Left colon (tissue), 2 donors: ENCODE measurements around the gene TM2D1. TPM values are rescaled to one million over a fixed set of nuclear protein-coding genes. Genes with fewer than 3 reads are reported as not detected.
"Not testable (repeated sequence)": the region's sequence is repeated elsewhere in the genome, so short reads cannot be mapped to it uniquely, and the experiment has no call there.

ENCODE experiments used
- ATAC-seq: fragments of 200-7000 bp; cut with Tn5 transposase; one replicate; pipeline ENCODE4 v1.9.1; 2020; ENCODE audit warnings: mild to moderate bottlenecking, moderate library complexity
- DNase-seq, 2 donors: peaks; one replicate each; pipeline ENCODE4 v3.0.0-alpha.2; 2020
- intact Hi-C, 2 donors: fragments of 100-400 bp; cut with DNase I in 1 of 2; cut with micrococcal nuclease in 1 of 2; formaldehyde crosslinking; loops; one replicate each; pipeline versions ENCODE4 v1.11.2 to v1.14.0; 2022; cut with DNase I, micrococcal nuclease
- long read RNA-seq: library from polyadenylated mRNA; unstranded; transcript quantifications from one replicate; pipeline ENCODE4 v2.0.0, GENCODE V29; 2021
- total RNA-seq, 2 donors: library from RNA; stranded (reverse); fragmentation: NEBNext Ultra II Directional; extraction: Animal tissue kit (Norgen Biotek cat#: 25700); gene quantifications; one replicate each; pipeline ENCODE4 v1.2.1, GENCODE V29; 2021
- donor health status: DM: no; HTN: no; CAD: no.
- donor health status: DM: yes; HTN: yes; CAD: no.

The TM2D1 gene
- 10 to 100 TPM; 38.2 to 40.4 TPM for total RNA-seq
- long read RNA-seq, transcript TM2D1-201 (7 exons, 1,250 nt), result major isoform, 15 of 25 reads
- long read RNA-seq, partial matches to known transcripts, result 4 of 25 reads
- long read RNA-seq, other reads (novel, unspliced or antisense), result 6 of 25 reads

DNA sequence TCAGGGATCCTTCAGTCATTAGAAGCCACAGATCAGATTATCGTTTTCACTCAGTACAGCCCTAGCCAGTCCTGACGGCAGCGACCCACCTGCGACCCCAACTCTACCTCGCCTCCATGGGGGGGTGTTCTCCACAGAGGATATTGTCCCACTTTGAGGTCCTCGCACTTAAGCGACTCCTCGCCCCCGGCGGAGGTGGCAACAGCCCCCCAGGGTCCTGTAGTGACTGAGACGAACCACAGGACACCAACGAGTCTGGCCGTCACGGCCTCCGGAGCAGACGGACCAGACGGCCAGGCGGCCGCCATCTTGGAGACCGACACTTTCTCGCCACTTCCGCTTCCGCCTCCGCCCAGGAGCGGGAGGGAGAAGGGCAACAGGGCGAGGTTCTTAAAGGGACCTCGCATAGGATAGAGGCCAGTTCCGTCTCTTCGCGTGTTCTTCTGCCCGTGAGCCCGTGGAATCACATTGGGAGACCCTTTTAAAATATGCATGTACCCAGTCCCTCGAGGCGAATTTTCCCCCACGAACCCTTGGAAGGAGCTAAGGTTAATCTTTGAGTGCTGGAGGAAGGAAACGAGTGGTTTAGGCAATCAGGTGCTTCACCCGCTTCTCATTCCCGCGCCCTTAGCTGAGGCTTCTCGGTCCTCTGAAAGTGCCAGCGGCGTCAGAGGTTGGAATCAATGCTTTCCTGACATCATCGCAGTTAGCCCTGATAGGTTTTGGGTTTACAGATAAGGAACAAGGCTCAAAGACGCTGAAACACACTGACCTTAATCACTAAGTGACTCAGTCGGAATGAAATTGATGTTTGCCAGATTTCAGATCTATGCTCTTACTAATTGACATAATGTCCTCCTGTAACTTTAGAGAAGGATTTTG lies at the start of gene TM2D1:
TSS of gene TM2D1 (minus strand) at position 329 of the 882 bp plus-strand sequence. CDS start at position 308, 21 bp downstream.
- DNase-seq (peak; percentile 90 to 91), ATAC-seq (peak; percentile 98)
- intact Hi-C loops, result no loop called here

DNA sequence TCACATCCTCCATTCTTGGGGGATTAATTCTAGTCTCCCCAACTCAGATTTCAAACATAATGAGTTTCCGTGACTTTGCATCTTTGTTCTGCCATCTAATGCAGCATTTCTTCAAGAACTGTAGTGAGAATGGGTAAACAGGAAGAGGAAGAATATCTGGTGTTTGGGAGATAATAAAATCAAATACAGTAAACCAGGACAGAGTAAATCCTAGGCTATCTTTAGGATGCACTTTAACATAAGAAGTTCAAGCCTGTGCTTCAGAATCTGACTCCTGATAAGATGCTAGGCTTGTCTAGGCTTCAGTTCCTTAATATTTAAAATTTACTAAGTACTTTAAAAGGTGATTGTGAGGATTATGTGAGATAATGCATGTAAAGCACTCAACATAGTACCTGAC lies 45.2 kb upstream of the TM2D1 start:
- ATAC-seq (no peak), DNase-seq (no peak)
- intact Hi-C loops, result no loop called here

DNA sequence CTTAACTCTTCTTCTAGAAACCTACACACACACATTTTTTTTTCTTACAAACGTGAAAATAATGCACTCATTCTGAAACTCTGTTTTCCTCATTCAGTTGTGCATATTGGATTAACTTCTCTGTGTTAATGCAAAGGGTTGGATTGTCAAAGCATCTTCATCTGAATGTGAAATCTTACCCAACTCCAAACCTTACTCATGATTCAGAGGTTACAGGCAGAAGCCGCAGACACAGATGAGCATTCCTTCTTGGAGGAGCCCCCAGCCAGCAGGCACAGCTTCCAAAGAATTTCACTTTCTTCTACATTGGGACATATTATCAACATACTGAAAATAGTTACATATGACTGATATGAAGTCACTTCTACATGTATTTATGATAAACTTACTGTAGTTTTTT lies 33.0 kb upstream of the TM2D1 start:
- DNase-seq (no peak), ATAC-seq (no peak)
- intact Hi-C loops, result no loop called here

DNA sequence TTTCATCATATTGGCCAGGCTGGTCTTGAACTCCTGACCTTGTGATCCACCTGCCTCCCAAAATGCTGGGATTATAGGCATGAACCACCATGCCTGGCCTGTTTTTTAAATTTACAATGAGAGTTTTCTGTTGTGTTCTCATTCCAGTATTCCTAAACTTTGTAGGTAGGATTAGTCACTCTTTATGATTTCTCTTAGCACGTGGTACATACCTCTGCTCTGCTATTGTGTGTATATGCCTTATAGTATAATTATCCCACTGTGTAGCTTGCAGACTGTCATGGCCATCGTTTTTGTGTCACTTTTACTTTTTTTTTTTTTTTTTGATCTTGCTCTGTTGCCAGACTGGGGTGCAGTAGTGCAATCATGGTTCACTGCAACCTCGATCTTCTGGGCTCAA lies 31.8 kb upstream of the TM2D1 start:
- intact Hi-C loops, result no loop called here
- ATAC-seq, result peak; percentile 50
- no peak for DNase-seq

DNA sequence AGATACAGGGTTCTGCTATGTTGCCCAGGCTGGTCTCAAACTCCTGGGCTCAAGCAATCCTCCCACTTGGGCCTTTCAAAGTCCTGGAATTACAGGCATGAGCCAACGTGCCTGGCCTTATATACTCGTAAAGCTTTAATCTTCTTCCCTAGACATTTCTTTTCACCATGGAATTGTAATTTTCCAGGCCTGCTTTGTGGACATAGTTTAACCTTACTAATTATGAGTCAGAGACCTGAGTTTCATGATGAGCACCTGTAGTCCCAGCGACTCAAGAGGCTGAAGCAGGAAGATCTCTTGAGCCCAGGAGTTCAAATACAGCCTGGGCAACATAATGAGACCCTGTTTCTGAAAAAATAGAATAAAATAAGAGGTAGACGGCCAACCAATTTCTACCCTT lies 29.6 kb upstream of the TM2D1 start:
- no peak for ATAC-seq
- intact Hi-C loops, result no loop called here
- DNase-seq, result no peak

DNA sequence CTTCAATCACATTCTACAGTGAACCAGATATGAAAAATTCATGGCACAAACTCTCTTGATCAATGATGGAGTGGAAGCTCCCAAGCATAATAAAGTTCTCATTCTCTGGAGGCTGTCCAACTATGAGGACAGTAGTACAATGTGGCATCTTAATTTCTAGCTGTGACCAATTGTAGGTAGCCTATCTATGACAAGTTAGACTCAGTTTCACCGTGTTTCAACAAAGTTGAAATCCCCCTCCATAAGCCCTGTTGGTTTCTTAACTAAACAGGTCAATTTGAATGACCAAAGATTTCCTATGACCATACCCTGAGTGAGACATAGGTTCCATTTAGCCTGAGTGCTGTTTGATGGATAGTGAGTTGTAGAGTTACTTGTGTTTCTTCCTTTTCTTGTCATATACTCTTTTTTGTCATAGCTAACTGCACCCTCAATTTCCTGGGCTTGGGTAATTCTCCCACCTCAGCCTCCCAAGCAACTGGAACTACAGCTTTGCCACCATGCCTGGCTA lies 29.1 kb upstream of the TM2D1 start:
- DNase-seq, result no peak
- intact Hi-C loops, result no loop called here
- ATAC-seq, result no peak

DNA sequence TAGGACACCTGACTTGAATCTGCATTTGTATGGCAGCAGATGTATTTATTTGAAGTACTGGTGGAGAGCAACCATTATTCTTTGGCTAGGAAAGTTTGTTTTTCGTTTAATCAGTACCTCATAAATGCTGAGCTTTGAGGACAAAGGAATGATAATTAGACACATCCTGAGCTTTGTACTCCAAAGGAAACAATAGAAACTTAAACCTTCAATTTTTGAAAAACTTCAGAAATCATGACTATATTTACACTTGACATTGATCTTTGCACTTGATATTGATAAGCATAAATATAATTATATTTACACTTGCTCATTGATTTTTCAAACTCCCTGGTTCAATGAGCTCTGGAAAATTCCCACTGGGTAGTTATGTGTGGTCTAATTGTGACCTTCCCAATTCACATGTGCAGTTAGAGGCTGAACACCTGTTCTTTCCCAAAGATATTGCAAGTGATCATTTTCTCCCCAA lies 28.0 kb upstream of the TM2D1 start:
- intact Hi-C loops, result no loop called here
- ATAC-seq (no peak), DNase-seq (no peak)

DNA sequence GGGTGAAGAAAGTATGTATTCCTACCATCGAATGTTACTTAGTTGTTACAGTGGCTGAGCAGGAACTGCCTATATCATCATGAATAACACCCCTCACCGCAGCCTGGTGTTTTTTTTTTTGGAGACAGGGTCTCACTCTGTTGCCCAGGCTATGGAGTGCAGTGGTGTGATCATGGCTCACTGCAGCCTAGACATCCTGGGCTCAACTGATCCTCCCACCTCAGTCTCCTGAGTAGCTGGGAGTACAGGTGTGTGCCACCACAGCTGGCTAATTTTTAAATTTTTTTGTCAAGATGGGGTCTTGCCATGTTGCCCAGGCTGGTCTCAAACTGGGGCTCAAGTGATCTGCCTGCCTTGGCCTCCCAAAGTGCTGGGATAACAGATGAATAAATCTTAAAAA lies 24.6 kb upstream of the TM2D1 start:
- ATAC-seq, result no peak
- no peak for DNase-seq
- intact Hi-C loops, result no loop called here

DNA sequence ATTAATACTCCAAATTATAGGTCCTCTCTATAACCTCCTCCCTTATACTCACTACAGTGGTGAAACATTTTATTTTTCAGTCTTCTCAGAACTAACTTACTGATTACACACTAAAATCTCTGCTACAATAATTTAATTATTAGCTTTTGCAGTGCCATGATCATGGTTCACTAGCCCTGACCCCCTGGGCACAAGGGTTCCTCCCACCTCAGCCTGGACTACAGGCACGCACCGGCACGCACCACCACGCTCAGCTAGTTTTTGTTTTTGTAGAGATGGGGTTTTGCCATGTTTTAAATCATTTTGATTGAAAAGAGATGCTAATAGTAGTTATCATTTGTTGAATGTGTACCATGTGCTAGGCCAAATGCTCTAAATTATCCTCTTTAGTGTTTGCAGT lies 23.6 kb upstream of the TM2D1 start:
- intact Hi-C loops, result no loop called here
- no peak for ATAC-seq
- DNase-seq, result no peak

DNA sequence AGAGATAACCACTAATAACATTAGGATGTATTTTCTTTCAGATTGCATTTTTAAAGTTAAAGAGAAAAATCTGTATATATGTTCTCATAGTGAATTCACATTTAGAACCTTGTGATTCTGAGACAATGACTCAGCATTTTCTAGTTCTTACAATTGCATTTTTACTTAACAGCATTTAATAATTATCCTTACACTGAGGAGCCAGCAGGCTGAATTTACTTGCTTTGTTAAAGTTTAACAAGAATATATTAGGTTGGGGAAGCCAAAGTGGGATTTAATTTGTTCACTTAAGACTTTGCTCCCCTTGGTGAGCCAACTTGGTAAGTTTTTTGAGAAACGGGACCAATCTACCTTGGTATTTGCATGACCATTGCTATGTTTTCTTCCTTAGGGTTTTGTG lies 21.9 kb upstream of the TM2D1 start:
- DNase-seq (no peak), ATAC-seq (no peak)
- intact Hi-C loops, result no loop called here

DNA sequence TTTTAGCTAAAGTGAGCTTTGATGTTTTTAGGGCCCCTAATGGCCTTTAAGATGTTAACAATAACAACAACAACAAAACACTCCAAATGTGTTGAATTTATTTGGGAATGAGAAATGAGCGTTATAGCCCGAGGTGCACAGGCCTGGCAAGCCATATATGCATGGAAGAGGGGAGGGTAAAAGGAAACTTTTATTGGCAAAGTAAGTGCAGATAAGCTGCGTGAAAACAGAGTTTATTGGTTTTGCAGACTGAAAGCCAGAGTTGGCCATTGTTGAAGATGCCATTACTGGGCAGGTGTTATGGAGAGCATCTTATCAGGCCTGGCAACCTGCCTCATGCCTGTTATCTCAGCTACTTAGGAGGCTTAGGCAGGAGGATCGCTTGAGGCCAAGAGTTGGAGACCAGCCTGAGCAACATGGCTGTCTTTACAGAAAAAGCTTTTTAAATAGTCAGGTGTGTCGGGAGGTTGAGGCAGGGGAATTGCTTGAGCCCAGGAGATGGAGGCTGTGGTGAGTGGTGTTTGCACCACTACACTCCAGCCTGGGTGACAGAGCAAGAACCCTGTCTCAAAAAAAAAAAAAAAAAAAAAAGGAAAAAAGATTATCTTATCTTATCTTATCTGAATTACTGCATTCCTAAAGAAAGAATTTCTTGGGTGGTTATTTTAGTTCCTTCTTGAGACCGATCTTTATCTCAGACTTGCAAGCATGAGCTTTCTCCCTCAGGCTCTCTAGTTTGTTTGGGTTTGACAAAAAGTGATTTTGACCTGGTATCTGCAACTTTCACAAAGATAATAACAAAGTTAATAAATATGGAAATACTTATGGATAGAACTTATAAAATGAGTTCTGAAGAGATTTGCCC lies 19.0 kb upstream of the TM2D1 start:
- peak; percentile 38 to 39 for DNase-seq
- peak; percentile 15 for ATAC-seq
- intact Hi-C loops, result no loop called here

DNA sequence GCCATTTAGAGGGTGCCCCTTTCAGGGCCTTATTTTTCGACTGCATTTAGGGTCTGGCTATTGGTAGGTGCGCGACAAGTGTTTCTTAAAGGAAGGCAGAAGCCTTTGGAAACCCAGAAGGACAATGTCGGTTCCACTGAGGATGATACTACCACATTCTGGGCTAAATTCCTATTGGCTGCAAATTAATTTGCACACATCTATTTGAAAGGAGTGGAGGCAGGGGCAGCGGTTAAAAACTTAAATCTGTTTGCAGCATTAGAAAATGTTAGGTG lies 18.4 kb upstream of the TM2D1 start:
- intact Hi-C loops, result no loop called here
- no peak for ATAC-seq
- DNase-seq, result no peak

DNA sequence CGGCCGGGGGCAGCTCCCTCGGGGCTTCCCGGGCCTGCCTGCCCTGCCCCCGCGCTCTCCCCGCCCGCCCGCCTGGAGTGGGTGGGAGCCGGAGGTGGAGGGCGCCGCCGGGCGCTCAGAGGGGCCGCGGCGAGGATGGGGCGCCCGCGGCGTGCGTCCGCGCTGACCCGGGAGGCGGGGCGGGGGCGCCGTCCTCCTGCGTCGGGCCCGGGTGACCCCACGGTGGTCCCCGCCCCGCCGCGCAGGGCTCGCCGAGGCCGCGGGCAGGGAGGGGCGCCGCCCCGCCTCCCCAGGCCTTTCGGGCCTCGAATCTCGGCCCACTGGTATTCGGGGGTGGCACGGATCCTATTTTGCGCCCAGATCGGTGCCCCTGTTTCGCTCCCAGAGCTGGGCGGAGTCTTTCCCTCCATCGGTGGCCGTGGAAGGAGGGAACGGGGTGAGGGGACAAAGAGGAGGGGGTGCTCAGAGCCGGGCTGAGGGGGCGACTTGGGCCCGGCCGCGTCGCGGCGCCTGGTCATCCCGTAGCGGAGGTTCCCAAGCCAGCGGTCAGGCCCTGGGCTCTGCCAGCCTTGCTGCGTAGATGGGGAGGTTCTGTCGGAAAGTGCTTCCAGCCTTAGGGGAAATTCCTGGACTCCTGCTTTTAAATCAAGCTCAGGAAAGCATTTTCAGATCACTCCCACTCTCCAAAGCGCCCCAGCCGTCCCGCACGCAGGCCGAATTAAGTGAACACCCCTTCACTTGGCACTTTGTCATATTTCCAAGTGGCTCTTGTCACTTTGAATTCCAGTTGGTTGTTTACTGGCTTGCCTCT lies 17.9 kb upstream of the TM2D1 start:
- intact Hi-C loops, result no loop called here
- DNase-seq (peak in 1 of 2 donors; percentile 34), ATAC-seq (peak; percentile 62)

DNA sequence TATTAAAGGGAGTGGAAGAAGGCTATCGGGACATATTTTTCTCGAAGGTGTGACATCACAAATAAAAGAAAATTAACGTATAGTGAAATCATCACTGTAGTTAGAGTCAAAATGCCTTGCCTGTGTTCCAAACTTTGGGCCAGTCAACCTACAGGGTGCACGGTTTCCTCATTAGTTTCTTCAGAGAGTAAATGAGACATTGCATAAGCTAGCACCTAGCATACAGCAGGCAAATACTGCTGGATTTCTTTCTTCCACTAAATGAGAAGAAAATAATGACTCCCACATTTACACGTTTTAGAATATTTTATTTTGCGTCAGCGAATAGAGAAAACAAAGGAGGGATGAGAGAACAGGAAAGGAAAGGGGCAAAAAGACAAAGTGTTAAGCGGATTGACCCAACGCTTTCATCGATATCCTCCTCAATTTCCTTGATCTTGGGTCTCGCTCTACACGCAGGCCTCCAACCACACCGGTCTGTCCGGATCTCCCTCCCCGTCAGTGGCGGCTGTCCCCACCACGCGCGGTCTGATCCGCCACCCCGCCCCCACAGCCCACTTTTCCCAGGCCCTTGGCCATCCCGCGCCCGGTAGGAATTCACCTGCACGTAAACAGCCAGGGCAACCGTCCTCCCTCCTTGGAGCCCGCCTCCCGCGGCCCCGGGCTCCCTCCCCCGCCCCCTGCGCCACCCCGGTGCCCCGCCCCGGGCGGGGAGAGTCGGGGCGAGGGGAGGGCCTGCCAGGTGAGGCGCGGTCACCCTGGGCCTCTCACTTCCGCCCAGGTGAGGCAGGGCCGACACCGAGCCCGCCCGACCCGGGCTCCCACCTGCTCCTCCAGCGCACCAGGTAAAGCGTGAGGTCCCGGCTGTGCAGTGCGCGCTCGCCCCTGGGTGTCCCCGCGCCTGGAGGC lies 17.0 kb upstream of the TM2D1 start, which contains the start of gene PATJ:
TSS of gene PATJ (plus strand) at position 770 of the 909 bp plus-strand sequence. CDS start 20,413 bp downstream, outside the sequence.
- ATAC-seq (peak; percentile 94), DNase-seq (peak; percentile 87 to 88)
- intact Hi-C loops, result no loop called here

DNA sequence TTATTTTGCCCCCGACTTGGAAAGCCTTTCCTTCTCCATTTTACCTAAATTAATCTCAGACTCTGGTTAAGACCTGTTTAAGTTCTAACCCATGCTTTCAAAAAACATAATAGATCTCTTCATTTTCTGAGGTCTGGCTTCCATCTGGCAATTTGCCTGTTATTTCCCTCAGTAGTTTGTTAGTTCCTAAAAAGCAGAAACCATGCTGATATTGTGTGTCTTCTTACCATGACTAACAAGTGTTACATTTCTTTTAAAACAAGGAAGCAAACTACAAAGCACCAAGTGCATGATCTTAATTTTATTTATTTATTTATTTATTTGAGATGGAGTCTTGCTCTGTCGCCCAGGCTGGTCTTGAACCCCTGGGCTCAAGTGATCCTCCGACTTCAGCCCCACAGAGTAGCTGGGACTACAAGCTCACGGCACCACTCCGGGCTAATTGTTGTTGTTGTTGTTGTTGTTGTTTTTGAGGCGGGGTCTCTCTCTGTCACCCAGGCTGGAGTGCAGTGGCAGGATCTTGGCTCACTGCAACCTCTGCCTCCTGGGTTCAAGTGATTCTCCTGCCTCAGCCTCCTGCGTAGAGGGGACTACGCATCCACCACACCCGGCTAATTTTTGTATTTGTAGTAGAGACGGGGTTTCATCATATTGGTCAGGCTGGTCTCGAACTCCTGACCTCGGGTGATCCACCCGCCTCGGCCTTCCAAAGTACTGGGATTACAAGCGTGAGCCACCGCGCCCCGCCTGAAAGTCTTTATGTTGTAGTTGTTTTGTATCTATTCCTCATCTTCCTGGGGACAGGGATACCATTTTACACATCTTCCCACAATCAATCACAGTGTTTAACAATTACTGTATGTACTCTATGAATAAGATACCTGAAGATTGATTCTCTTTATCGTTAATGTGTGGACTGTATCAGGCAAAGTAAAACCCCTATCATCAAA lies 16.1 kb upstream of the TM2D1 start:
- DNase-seq (peak in 1 of 2 donors; percentile 31), ATAC-seq (no peak)
- intact Hi-C loops, result no loop called here

DNA sequence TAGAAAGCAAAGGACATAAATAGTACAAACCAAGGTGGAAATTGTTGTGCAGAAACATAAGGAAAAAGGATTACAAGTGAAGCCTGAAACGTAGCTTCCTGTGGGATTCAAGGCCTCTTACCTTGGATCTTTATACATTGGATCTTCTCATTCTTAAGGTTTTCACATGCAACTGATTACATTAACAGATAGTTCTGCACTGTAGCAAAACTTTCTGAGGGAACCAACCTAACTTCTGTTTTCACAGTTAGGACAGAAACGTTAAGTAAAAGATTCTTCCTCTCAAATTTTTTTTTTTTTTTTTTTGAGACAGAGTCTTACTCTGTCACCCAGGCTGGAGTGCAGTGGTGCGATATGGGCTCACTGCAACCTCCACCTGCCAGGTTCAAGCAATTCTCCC lies 7.8 kb upstream of the TM2D1 start:
- peak; percentile 21 for ATAC-seq
- DNase-seq, result no peak
- intact Hi-C loops, result no loop called here

DNA sequence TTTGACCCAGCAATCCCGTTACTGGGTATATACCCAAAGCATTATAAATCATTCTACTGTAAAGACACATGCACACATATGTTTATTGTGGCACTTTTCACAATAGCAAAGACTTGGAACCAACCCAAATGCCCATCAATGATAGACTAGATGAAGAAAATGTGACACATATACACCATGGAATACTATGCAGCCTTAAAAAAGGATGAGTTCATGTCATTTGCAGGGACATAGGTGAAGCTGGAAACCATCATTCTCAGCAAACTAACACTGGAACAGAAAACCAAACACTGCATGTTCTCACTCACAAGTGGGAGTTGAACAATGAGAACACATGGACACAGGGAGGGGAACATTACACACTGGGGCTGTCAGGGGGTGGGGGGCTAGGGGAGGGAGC lies 5.7 kb upstream of the TM2D1 start:
- intact Hi-C loops, ATAC-seq: not testable (repeated sequence)

More for the DNA sequence above, 5.7 kb upstream of the TM2D1 start:
- DNase-seq, result not testable (repeated sequence)
